GM13976 (cell line): ENCODE results near the gene CRLF1.

ENCODE experiments used
- DNase-seq: peaks from one replicate; pipeline ENCODE4 v3.0.0; 2012; ENCODE audit warnings: low spot score
- in situ Hi-C: fragments of 300-500 bp; cut with MboI; formaldehyde crosslinking; loops from one replicate; pipeline ENCODE4 v1.12.0; 2022; ENCODE audit warnings: low sequenced_read_pairs, mixed read lengths, inconsistent platforms; ENCODE audit not compliant: unreplicated experiment
- TF ChIP-seq, protein P1 (sequence below): IDR thresholded peaks from 2 replicates; pipeline ENCODE4 v1.5.1; 2012; ENCODE audit warnings: borderline replicate concordance, mild to moderate bottlenecking; ENCODE audit not compliant: insufficient read depth; ENCODE audit errors: extremely low read depth, missing control alignments, control extremely low read depth

The CRLF1 gene

GRCh38 chr19:18587962-18588610, 18.5 kb downstream of the CRLF1 start:
- TF ChIP-seq, protein P1, sequence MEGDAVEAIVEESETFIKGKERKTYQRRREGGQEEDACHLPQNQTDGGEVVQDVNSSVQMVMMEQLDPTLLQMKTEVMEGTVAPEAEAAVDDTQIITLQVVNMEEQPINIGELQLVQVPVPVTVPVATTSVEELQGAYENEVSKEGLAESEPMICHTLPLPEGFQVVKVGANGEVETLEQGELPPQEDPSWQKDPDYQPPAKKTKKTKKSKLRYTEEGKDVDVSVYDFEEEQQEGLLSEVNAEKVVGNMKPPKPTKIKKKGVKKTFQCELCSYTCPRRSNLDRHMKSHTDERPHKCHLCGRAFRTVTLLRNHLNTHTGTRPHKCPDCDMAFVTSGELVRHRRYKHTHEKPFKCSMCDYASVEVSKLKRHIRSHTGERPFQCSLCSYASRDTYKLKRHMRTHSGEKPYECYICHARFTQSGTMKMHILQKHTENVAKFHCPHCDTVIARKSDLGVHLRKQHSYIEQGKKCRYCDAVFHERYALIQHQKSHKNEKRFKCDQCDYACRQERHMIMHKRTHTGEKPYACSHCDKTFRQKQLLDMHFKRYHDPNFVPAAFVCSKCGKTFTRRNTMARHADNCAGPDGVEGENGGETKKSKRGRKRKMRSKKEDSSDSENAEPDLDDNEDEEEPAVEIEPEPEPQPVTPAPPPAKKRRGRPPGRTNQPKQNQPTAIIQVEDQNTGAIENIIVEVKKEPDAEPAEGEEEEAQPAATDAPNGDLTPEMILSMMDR, result no peak
- peak; percentile 14 for DNase-seq
- in situ Hi-C loops, result no loop called here

DNA sequence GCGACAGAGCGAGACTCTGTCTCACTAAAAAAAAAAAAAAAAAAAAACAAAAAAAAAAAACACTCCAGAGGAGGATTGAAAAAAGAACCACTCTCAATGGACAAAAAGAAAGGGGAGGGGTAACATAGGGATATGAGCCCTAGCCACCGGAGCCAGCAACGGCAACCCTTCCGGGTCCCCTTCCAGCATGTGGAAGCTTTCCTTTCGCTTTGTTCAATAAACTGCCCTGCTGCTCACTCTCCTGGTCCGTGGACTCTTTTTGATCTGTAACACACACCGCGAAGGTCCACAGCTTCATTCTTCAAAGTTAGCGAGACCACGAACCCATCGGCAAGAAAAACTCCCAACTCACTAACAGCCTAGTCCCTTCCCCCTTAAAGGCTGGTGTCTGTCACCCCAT, 19.0 kb downstream of the CRLF1 start:
- TF ChIP-seq, protein P1, result no peak
- in situ Hi-C loops, result no loop called here
- DNase-seq, result no peak

DNA sequence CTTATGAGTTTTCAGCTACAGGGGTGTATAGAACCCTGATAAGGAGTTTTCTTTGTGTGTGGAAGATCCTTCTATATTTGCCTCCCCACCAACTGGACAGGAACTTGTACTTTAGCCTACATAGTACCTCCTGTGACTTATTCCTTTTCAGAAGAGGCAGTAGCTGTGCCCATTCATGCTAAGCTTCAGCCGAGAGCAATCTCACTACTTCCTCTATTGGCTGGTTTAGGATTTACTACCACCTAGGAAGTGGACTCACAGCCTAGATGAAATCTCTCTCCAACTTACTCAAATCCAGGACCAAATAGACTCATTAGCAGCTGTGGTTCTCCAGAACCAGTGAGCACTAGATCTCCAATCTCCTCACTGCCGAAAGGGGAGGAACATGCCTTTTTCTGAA, 20.3 kb downstream of the CRLF1 start:
- peak; percentile 31 for DNase-seq
- TF ChIP-seq, protein P1, result no peak
- in situ Hi-C loops, result no loop called here

- DNase-seq, result no peak
- TF ChIP-seq, protein P1, result no peak
- in situ Hi-C loops, result no loop called here
Measured at GRCh38 chr19:18580311-18580710, 26.3 kb downstream of the CRLF1 start.

- TF ChIP-seq, protein P1, result no peak
- in situ Hi-C loops, result no loop called here
- DNase-seq, result no peak
Measured at GRCh38 chr19:18577365-18577914, 29.2 kb downstream of the CRLF1 start.

GRCh38 chr19:18576383-18576782, 30.2 kb downstream of the CRLF1 start:
- DNase-seq, result no peak
- TF ChIP-seq, protein P1, result no peak
- in situ Hi-C loops, result no loop called here
